GM12878 (cell line): Measurements from ENCODE around the gene ITGB2. TPM values are rescaled to one million over a fixed set of nuclear protein-coding genes. Genes with fewer than 3 reads are reported as not detected.

ENCODE experiments used
- ASH2L ChIP-seq: fragments of 300-600, 200-600 bp; sonication (generic); IDR thresholded peaks from 2 replicates; pipeline ENCODE4 v1.6.1; 2017; ENCODE audit warnings: low read depth, mild to moderate bottlenecking, borderline replicate concordance
- CBFB ChIP-seq: IDR thresholded peaks from 2 replicates; pipeline ENCODE4 v1.6.1; 2016; ENCODE audit warnings: antibody characterized with exemption, low read depth
- ETV6 ChIP-seq, 2 experiments: fragments of 450-650 bp in 1 of 2; IDR thresholded peaks in 1 of 2; conservative IDR thresholded peaks in 1 of 2; 2 replicates each; pipeline ENCODE4 v1.6.1; 2014; ENCODE audit warnings: antibody characterized with exemption in 1 of 2, borderline replicate concordance in 1 of 2, low read depth in 1 of 2, mild to moderate bottlenecking in 1 of 2, moderate library complexity in 1 of 2
- HDAC2 ChIP-seq: fragments of 200-600 bp; sonication (generic); IDR thresholded peaks from 2 replicates; pipeline ENCODE4 v1.6.1; 2017
- KAT2A ChIP-seq: conservative IDR thresholded peaks from 2 replicates; pipeline ENCODE4 v1.6.1; 2011; ENCODE audit warnings: low read depth, low read length; ENCODE audit not compliant: control insufficient read depth
- MEF2B ChIP-seq: fragments of 450-650 bp; IDR thresholded peaks from 2 replicates; pipeline ENCODE4 v1.6.1; 2018; ENCODE audit warnings: mild to moderate bottlenecking, moderate library complexity; ENCODE audit not compliant: partially characterized antibody, poor library complexity, severe bottlenecking
- NRF1 ChIP-seq: conservative IDR thresholded peaks from 2 replicates; pipeline ENCODE4 v1.6.1; 2011; ENCODE audit warnings: mild to moderate bottlenecking, low read depth, low read length, improper control_type of control experiment
- PAX8 ChIP-seq: fragments of 450-650 bp; IDR thresholded peaks from 2 replicates; pipeline ENCODE4 v1.6.1; 2017; ENCODE audit warnings: mild to moderate bottlenecking, moderate library complexity
- RAD21 ChIP-seq: IDR thresholded peaks from 2 replicates; pipeline ENCODE4 v1.6.1; 2011; ENCODE audit warnings: mild to moderate bottlenecking, low read depth, low read length, moderate library complexity; ENCODE audit not compliant: insufficient read depth
- TBL1XR1 ChIP-seq: IDR thresholded peaks from 2 replicates; pipeline ENCODE4 v1.6.1; 2012; ENCODE audit warnings: low read depth, low read length, improper control_type of control experiment
- YBX1 ChIP-seq: fragments of 450-650 bp; IDR thresholded peaks from 2 replicates; pipeline ENCODE4 v1.6.1; 2016; ENCODE audit warnings: antibody characterized with exemption
- polyA plus RNA-seq, 11 experiments: library from polyadenylated mRNA; depleted of rRNA in 4 of 11; unstranded in 6 of 11; stranded (reverse) in 5 of 11; fragments of >200 nt; fragmentation: Nextera tagmentation in 4 of 11; fragmentation: Illumina TruSeq in 1 of 11; extraction: Ambion mirVana in 4 of 11; extraction: Trizol in 1 of 11; gene quantifications; 1 replicate in 1 of 11; 2 replicates in 10 of 11; pipeline versions ENCODE4 v1.2.1 to v1.2.3, GENCODE V29; 2011 to 2016; ENCODE audit warnings: inconsistent platforms in 2 of 11, missing spikeins in 2 of 11, low read depth in 1 of 11
- total RNA-seq, 4 experiments: library from RNA; depleted of rRNA in 3 of 4; stranded (reverse); fragments of >200 nt in 3 of 4; fragmentation: Illumina TruSeq in 1 of 4; extraction: Trizol in 1 of 4; gene quantifications; 2 replicates each; pipeline versions ENCODE4 v1.2.1 to v1.2.3, GENCODE V29; 2013 to 2021
- TF ChIP-seq, protein P1 (sequence below): fragments of 450-650 bp; IDR thresholded peaks from 2 replicates; pipeline ENCODE4 v1.6.1; 2016; ENCODE audit warnings: mild to moderate bottlenecking
- TF ChIP-seq, protein P2 (sequence below): fragments of 450-650 bp; formaldehyde crosslinking; IDR thresholded peaks from 2 replicates; pipeline ENCODE4 v1.5.0; 2022; ENCODE audit warnings: mild to moderate bottlenecking, missing genetic modification characterization
- TF ChIP-seq, protein P3 (sequence below): fragments of 150-350 bp; IDR thresholded peaks from 2 replicates; pipeline ENCODE4 v1.6.1; 2014; ENCODE audit warnings: mild to moderate bottlenecking, low read depth, low read length
- TF ChIP-seq, protein P4 (sequence below): fragments of 450-650 bp; formaldehyde crosslinking; IDR thresholded peaks from 2 replicates; pipeline ENCODE4 v1.4.0; 2020; ENCODE audit warnings: mild to moderate bottlenecking, moderate library complexity

Gene ITGB2
- total and polyA plus RNA-seq, 10 of the 15 experiments (the other 5 are each of a cell fraction or from before 2014, with no cell fraction given): 8.0 to 172 (median 58.9) TPM

DNA sequence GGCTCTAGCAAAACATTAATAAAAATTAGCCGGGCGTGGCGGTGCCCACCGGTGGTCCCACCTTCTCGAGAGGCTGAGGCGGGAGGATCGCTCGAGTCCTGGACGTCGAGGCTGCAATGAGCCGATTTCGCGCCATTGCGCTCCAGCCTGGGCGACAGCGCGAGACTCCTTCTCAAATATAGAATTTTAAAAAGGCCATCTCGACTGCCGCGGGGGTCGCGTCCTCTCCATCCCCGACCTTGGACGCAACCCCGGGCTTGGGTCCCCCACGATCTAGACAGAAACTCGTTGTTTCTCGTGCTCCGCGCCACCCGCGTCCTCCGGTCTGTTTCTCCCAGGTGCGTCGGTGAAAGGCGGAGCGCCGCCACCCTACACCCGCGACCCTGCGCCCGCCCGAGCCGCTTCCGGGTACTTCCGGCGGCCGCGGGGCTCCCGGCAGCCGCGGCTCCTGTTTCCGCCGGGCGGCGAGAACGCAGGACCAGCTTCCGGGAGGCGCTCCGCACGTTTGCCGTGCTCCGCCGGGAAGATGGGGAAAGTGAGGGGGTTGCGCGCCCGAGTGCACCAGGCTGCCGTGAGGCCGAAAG, 18.9 kb upstream of the ITGB2 start, which contains the start of gene SLX9 (continued):
- TF ChIP-seq TBL1XR1 (peak; percentile 68; the same call in 1 of the 2 replicates), PAX8 (no peak), CBFB (no peak), MEF2B (peak; percentile 41), YBX1 (no peak), ASH2L (no peak), HDAC2 (no peak), NRF1 (no peak; the same call in 1 of the 2 replicates), RAD21 (no peak), KAT2A (no peak), ETV6 (conservative IDR thresholded peaks at IDR 0.05 in 1 of 2, IDR thresholded peaks at IDR 0.05 in 1 of 2; ENCODE audit: borderline replicate concordance in 1 of 2, low read depth in 1 of 2) (peak in 1 of 2 experiments; percentile 66; a peak in 2 of 4 replicates)
- TF ChIP-seq, protein P1, sequence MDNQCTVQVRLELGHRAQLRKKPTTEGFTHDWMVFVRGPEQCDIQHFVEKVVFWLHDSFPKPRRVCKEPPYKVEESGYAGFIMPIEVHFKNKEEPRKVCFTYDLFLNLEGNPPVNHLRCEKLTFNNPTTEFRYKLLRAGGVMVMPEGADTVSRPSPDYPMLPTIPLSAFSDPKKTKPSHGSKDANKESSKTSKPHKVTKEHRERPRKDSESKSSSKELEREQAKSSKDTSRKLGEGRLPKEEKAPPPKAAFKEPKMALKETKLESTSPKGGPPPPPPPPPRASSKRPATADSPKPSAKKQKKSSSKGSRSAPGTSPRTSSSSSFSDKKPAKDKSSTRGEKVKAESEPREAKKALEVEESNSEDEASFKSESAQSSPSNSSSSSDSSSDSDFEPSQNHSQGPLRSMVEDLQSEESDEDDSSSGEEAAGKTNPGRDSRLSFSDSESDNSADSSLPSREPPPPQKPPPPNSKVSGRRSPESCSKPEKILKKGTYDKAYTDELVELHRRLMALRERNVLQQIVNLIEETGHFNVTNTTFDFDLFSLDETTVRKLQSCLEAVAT: 0 out of 2 replicates have a peak, but pooled peaks have one; percentile 36
- TF ChIP-seq, protein P2, sequence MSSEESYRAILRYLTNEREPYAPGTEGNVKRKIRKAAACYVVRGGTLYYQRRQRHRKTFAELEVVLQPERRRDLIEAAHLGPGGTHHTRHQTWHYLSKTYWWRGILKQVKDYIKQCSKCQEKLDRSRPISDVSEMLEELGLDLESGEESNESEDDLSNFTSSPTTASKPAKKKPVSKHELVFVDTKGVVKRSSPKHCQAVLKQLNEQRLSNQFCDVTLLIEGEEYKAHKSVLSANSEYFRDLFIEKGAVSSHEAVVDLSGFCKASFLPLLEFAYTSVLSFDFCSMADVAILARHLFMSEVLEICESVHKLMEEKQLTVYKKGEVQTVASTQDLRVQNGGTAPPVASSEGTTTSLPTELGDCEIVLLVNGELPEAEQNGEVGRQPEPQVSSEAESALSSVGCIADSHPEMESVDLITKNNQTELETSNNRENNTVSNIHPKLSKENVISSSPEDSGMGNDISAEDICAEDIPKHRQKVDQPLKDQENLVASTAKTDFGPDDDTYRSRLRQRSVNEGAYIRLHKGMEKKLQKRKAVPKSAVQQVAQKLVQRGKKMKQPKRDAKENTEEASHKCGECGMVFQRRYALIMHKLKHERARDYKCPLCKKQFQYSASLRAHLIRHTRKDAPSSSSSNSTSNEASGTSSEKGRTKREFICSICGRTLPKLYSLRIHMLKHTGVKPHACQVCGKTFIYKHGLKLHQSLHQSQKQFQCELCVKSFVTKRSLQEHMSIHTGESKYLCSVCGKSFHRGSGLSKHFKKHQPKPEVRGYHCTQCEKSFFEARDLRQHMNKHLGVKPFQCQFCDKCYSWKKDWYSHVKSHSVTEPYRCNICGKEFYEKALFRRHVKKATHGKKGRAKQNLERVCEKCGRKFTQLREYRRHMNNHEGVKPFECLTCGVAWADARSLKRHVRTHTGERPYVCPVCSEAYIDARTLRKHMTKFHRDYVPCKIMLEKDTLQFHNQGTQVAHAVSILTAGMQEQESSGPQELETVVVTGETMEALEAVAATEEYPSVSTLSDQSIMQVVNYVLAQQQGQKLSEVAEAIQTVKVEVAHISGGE (CRISPR knock-in tag): peak; percentile 98
- TF ChIP-seq, protein P3, sequence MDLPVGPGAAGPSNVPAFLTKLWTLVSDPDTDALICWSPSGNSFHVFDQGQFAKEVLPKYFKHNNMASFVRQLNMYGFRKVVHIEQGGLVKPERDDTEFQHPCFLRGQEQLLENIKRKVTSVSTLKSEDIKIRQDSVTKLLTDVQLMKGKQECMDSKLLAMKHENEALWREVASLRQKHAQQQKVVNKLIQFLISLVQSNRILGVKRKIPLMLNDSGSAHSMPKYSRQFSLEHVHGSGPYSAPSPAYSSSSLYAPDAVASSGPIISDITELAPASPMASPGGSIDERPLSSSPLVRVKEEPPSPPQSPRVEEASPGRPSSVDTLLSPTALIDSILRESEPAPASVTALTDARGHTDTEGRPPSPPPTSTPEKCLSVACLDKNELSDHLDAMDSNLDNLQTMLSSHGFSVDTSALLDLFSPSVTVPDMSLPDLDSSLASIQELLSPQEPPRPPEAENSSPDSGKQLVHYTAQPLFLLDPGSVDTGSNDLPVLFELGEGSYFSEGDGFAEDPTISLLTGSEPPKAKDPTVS: peak; percentile 73; the same call in 1 of the 2 replicates
- TF ChIP-seq, protein P4, sequence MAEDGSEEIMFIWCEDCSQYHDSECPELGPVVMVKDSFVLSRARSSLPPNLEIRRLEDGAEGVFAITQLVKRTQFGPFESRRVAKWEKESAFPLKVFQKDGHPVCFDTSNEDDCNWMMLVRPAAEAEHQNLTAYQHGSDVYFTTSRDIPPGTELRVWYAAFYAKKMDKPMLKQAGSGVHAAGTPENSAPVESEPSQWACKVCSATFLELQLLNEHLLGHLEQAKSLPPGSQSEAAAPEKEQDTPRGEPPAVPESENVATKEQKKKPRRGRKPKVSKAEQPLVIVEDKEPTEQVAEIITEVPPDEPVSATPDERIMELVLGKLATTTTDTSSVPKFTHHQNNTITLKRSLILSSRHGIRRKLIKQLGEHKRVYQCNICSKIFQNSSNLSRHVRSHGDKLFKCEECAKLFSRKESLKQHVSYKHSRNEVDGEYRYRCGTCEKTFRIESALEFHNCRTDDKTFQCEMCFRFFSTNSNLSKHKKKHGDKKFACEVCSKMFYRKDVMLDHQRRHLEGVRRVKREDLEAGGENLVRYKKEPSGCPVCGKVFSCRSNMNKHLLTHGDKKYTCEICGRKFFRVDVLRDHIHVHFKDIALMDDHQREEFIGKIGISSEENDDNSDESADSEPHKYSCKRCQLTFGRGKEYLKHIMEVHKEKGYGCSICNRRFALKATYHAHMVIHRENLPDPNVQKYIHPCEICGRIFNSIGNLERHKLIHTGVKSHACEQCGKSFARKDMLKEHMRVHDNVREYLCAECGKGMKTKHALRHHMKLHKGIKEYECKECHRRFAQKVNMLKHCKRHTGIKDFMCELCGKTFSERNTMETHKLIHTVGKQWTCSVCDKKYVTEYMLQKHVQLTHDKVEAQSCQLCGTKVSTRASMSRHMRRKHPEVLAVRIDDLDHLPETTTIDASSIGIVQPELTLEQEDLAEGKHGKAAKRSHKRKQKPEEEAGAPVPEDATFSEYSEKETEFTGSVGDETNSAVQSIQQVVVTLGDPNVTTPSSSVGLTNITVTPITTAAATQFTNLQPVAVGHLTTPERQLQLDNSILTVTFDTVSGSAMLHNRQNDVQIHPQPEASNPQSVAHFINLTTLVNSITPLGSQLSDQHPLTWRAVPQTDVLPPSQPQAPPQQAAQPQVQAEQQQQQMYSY: no peak
